IPS DF 6.9 (cell line): ENCODE data around the gene FNDC7.
A peak's percentile ranks its signal among the peaks of the same experiment; 100 is the strongest.

Source experiments
- DNase-seq: peaks from one replicate; pipeline ENCODE4 v3.0.0-alpha.2; 2013; ENCODE audit warnings: low read depth, low spot score
- H3K27ac ChIP-seq: one replicate; pipeline ENCODE4 v1.5.1; 2013; ENCODE audit warnings: low read length, control low read depth
- H3K27me3 ChIP-seq: 2 replicates; pipeline ENCODE4 v1.6.1; 2013; ENCODE audit warnings: mild to moderate bottlenecking, low read length; ENCODE audit not compliant: control insufficient read depth, insufficient read depth
- H3K36me3 ChIP-seq: 2 replicates; pipeline ENCODE4 v1.6.1; 2013; ENCODE audit warnings: low read length; ENCODE audit not compliant: control insufficient read depth, insufficient read depth
- H3K4me1 ChIP-seq: 2 replicates; pipeline ENCODE4 v1.6.1; 2013; ENCODE audit warnings: low read length; ENCODE audit not compliant: control insufficient read depth, insufficient read depth
- H3K4me3 ChIP-seq: 2 replicates; pipeline ENCODE4 v1.5.1; 2013; ENCODE audit warnings: mild to moderate bottlenecking, low read length
- H3K9me3 ChIP-seq: 2 replicates; pipeline ENCODE4 v1.6.1; 2013; ENCODE audit warnings: low read length, inconsistent platforms; ENCODE audit not compliant: control insufficient read depth, insufficient read depth
- WGBS: extraction: QIAGEN DNeasy Blood & Tissue Kit; methylation state at CpG from one replicate; pipeline ENCODE4 v1.1.7; 2013; ENCODE audit warnings: mixed read lengths, missing lambda C conversion rate; ENCODE audit not compliant: insufficient read length, insufficient coverage; 5-methylcytosine and 5-hydroxymethylcytosine counted together

Gene FNDC7

GRCh38 chr1:108745980-108746381 lies 33.3 kb downstream of the FNDC7 start:
- no CpG with 5 or more reads among the region's 3 CpGs for WGBS
- Histone ChIP-seq H3K36me3 (no peaks in the 10 kb centered on the region), H3K4me1 (no peaks in the 10 kb centered on the region), H3K27me3 (no peaks in the 10 kb centered on the region), H3K4me3 (no peak overlapping the region), H3K9me3 (no peaks in the 10 kb centered on the region), H3K27ac (no peak overlapping the region)
- DNase-seq = no peak

- Histone ChIP-seq H3K27me3 (no peaks in the 10 kb centered on the region), H3K36me3 (no peaks in the 10 kb centered on the region), H3K9me3 (no peaks in the 10 kb centered on the region), H3K4me3 (peak within 1 kb of the TSS; percentile 77; the same call in 1 of the 2 replicates), H3K27ac (no peak within 1 kb of the TSS), H3K4me1 (no peaks in the 10 kb centered on the region)
- no CpG with 5 or more reads among the region's 75 CpGs for WGBS
- DNase-seq = peak; percentile 95
Observed at GRCh38 chr1:108746382-108747170, 33.9 kb downstream of the FNDC7 start, which contains the start of gene STXBP3. Gene STXBP3, plus strand, starts transcription at chr1:108746674. Its CDS starts 64 bp downstream, at chr1:108746738.

- H3K27ac ChIP-seq = no peak overlapping the region
- no CpG with 5 or more reads among the region's 15 CpGs for WGBS
- H3K27me3 ChIP-seq = no peaks in the 10 kb centered on the region
- H3K4me1 ChIP-seq = no peaks in the 10 kb centered on the region
- no peaks in the 10 kb centered on the region for H3K9me3 ChIP-seq
- H3K36me3 ChIP-seq = peaks cover under 1% of the 10 kb centered on the region; the same call in 1 of the 2 replicates
- peak overlapping the region; percentile 77; the same call in 1 of the 2 replicates for H3K4me3 ChIP-seq
- no peak for DNase-seq
Observed at GRCh38 chr1:108747171-108747850, 34.6 kb downstream of the FNDC7 start.

GRCh38 chr1:108747898-108748297 lies 35.2 kb downstream of the FNDC7 start:
- 100% methylated on average over 1 of the region's 3 CpGs for WGBS
- no peak for DNase-seq

GRCh38 chr1:108749081-108749480 lies 36.4 kb downstream of the FNDC7 start:
- Histone ChIP-seq H3K27me3 (no peaks in the 10 kb centered on the region), H3K4me3 (no peak overlapping the region), H3K27ac (no peak overlapping the region), H3K4me1 (no peaks in the 10 kb centered on the region), H3K36me3 (peaks cover 2% of the 10 kb centered on the region; the same call in 1 of the 2 replicates), H3K9me3 (no peaks in the 10 kb centered on the region)
- 100% methylated on average over 2 of the region's 4 CpGs for WGBS
- no peak for DNase-seq

More at GRCh38 chr1:108747898-108748297, 35.2 kb downstream of the FNDC7 start:
- Histone ChIP-seq H3K4me1 (no peaks in the 10 kb centered on the region), H3K36me3 (peaks cover 2% of the 10 kb centered on the region; the same call in 1 of the 2 replicates), H3K9me3 (no peaks in the 10 kb centered on the region), H3K4me3 (no peak overlapping the region), H3K27ac (no peak overlapping the region), H3K27me3 (no peaks in the 10 kb centered on the region)

- Histone ChIP-seq H3K4me3 (no peak overlapping the region), H3K27me3 (no peaks in the 10 kb centered on the region), H3K36me3 (peaks cover 2% of the 10 kb centered on the region; the same call in 1 of the 2 replicates), H3K4me1 (no peaks in the 10 kb centered on the region), H3K27ac (no peak overlapping the region), H3K9me3 (no peaks in the 10 kb centered on the region)
- WGBS = no CpG with 5 or more reads among the region's 1 CpG
- DNase-seq = no peak
Observed at GRCh38 chr1:108750476-108751181, 37.9 kb downstream of the FNDC7 start.

- no CpG with 5 or more reads among the region's 3 CpGs for WGBS
- no peaks in the 10 kb centered on the region for H3K27me3 ChIP-seq
- peaks cover 2% of the 10 kb centered on the region; the same call in 1 of the 2 replicates for H3K36me3 ChIP-seq
- no peaks in the 10 kb centered on the region for H3K4me1 ChIP-seq
- no peak overlapping the region for H3K27ac ChIP-seq
- no peak overlapping the region for H3K4me3 ChIP-seq
- H3K9me3 ChIP-seq = no peaks in the 10 kb centered on the region
- no peak for DNase-seq
Observed at GRCh38 chr1:108753363-108753762, 40.7 kb downstream of the FNDC7 start.

- Histone ChIP-seq H3K4me3 (no peak overlapping the region), H3K9me3 (no peaks in the 10 kb centered on the region), H3K27me3 (no peaks in the 10 kb centered on the region), H3K36me3 (no peaks in the 10 kb centered on the region), H3K4me1 (no peaks in the 10 kb centered on the region), H3K27ac (no peak overlapping the region)
- no peak for DNase-seq
Observed at GRCh38 chr1:108758796-108759195, 46.1 kb downstream of the FNDC7 start.

GRCh38 chr1:108767115-108767514 lies 54.4 kb downstream of the FNDC7 start:
- Histone ChIP-seq H3K9me3 (no peaks in the 10 kb centered on the region), H3K27ac (no peak overlapping the region), H3K4me1 (no peaks in the 10 kb centered on the region), H3K4me3 (no peak overlapping the region), H3K36me3 (no peaks in the 10 kb centered on the region), H3K27me3 (no peaks in the 10 kb centered on the region)
- whole genome bisulfite sequencing = no CpG with 5 or more reads among the region's 1 CpG
- DNase-seq = no peak

- no peak overlapping the region for H3K4me3 ChIP-seq
- H3K9me3 ChIP-seq = no peaks in the 10 kb centered on the region
- H3K4me1 ChIP-seq = no peaks in the 10 kb centered on the region
- WGBS = no CpG with 5 or more reads among the region's 3 CpGs
- H3K27me3 ChIP-seq = no peaks in the 10 kb centered on the region
- no peak for DNase-seq
- no peak overlapping the region for H3K27ac ChIP-seq
- H3K36me3 ChIP-seq = no peaks in the 10 kb centered on the region
Observed at GRCh38 chr1:108767708-108768107, 55.0 kb downstream of the FNDC7 start.
